Measurements from ENCODE around the gene OR8G5.

OR8G5 gene

DNA sequence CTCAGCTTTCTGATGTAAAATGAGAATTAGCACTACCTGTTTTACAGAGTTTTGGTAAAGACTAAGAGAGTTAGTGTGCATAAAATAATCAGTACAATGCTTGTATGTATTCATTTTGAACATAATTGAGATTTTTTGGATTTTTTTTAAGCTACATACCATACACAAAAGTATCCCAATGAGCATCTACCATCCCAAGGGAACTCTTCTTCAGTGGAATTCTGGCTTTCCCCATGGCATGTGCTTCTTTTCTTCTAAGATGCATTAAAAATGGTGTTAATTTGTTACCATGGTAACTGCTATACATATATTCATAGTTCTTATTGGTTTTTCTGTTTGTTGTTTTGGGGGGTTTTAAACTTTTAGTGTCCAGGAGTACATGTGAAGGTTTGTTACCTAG, 39.8 kb downstream of the OR8G5 start:
- TF ChIP-seq, protein P1, sequence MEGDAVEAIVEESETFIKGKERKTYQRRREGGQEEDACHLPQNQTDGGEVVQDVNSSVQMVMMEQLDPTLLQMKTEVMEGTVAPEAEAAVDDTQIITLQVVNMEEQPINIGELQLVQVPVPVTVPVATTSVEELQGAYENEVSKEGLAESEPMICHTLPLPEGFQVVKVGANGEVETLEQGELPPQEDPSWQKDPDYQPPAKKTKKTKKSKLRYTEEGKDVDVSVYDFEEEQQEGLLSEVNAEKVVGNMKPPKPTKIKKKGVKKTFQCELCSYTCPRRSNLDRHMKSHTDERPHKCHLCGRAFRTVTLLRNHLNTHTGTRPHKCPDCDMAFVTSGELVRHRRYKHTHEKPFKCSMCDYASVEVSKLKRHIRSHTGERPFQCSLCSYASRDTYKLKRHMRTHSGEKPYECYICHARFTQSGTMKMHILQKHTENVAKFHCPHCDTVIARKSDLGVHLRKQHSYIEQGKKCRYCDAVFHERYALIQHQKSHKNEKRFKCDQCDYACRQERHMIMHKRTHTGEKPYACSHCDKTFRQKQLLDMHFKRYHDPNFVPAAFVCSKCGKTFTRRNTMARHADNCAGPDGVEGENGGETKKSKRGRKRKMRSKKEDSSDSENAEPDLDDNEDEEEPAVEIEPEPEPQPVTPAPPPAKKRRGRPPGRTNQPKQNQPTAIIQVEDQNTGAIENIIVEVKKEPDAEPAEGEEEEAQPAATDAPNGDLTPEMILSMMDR (conservative IDR thresholded peaks at IDR 0.05), result no peak
- no peak overlapping the region for H3K27ac ChIP-seq

DNA sequence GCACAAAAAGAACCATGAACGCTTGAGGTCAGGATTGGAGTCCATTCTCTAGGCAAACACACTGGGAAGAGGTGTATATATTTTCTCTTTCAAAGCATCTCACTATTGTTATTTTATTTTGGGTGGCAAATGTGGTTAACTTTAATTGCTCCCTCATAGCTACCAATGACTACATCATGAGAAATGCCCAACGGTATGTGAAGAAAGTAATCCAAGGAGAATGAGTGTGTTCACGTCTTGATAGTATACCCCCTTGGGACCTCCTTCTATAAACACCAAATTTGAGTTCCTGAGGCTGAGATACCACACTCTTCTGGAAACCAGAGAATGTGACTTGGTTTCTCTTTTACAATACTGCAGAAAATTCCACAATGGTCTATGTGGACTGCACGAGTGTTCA, 41.7 kb downstream of the OR8G5 start:
- TF ChIP-seq, protein P1 (conservative IDR thresholded peaks at IDR 0.05), result no peak
- no peak overlapping the region for H3K27ac ChIP-seq

DNA sequence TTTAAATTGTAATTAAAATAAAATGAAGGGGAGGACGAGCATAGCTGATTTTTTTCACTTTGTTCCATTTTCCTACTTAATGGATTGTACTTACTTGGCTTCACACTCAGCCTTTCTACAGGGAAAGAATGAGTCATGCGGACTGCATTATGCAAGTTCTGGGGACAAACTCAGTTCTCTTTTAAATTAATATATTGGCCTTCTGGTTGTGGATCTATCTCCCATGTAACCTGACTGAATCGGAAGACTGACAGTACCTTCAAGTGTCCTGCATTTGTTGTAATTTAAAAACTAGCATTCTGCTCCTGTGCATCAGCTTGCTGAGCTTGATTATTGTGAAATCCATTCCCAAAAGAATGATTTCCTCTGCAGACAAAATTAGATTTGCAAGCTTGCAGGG, 45.4 kb downstream of the OR8G5 start:
- TF ChIP-seq, protein P1 (conservative IDR thresholded peaks at IDR 0.05), result no peak
- no peak overlapping the region for H3K27ac ChIP-seq

DNA sequence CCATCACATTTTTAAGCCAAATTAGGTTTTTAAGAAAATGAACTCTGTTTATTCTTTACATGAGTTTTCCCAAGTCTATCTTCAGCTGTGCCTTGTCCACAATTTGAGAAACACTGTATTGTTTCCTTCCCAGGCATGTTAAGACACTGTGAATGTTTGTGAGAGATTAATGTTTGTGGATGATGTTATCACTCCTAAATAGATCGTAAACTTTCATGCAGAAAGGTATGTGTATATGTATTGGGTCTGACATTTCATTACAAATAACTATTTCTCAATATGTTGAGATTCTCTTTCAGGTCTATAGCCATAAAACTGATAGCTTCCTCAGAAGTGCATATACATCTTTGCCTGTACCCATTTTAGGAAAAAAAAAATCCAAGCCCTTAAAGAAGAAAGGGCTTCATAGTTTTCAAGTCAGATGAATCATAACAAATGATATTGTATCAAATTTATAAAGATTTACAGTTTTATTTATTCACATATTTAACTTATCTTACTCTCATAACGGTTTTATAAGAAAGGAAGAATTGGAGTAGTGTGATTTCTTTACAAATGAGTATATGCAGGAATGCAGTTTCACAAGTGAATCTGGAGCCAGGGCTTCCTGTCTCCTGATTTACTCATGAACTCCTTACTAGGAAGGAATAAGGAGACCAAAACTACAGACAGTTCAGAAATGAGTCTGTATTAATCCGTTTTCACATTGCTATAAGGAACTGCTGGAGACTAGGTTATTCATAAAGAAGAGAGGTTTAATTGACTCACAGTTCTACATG, 46.4 kb downstream of the OR8G5 start:
- TF ChIP-seq, protein P1 (conservative IDR thresholded peaks at IDR 0.05), result no peak
- H3K27ac ChIP-seq, result no peak overlapping the region

DNA sequence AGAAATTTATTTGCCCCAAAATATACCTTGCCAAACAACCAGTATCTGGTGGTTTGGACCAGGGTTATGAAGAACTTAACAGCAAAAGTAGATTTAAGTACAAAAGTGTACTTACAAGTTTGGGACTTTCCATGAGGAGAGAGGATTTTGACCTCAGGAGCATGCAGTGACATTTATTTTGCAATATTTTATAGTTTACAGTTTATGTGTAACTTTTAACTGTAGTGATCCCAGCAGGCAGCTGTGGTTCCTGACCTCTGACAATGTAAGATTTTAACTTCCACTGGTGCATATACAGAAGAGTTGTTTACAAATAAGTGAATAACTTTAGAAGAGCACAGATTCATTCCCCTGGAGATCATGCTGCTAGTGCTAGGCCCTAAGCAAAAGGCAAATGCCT, 50.9 kb downstream of the OR8G5 start:
- TF ChIP-seq, protein P1 (conservative IDR thresholded peaks at IDR 0.05), result no peak
- H3K27ac ChIP-seq, result no peak overlapping the region

DNA sequence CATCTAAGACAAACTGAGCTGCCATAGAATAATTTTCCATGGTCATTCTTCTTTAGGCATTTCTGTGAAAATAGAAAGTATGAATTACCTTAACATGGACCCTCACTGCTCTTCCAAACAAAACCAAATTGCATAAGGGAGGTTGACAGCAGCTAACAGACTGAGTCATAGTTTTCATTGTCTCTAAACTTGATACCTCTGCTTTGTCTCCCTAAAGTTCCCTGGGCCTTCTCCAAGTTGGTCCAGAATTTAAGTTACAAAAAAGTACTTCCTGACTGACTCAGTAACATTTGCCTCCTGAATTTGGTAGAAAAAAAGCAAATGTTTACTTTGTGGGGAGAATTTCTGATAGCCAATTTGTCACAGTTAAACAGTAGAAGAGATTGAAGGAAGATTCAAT, 54.5 kb downstream of the OR8G5 start:
- TF ChIP-seq, protein P1 (conservative IDR thresholded peaks at IDR 0.05), result no peak
- H3K27ac ChIP-seq, result no peak overlapping the region

DNA sequence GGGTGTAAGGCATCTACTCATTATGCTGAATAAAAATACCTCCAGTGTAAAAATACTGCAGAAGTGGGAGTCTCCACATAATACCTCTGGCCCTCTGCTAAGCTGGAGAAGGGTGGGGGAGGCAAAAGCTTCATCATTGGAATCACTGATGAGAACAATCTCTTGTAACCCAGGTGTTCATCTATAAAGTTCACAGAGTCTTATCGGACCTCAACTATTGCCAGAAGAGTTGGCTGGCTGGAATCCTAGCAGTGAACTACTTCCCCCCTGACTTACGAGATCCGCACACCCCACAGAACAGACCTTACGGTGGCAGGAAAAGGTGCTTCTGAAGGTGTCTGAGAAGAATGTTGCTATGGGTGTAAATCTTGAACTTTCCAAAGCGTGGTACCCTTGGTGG, 55.1 kb downstream of the OR8G5 start:
- TF ChIP-seq, protein P1 (conservative IDR thresholded peaks at IDR 0.05), result no peak
- H3K27ac ChIP-seq, result no peak overlapping the region
